HCT116 (cell line): ENCODE results near the gene CCDC9. TPM values are rescaled to one million over a fixed set of nuclear protein-coding genes. Genes with fewer than 3 reads are reported as not detected.

ENCODE experiments used
- ATAC-seq: fragments of 200-7000 bp; cut with Tn5 transposase; 2 replicates; pipeline ENCODE4 v1.9.1; 2020; ENCODE audit warnings: mild to moderate bottlenecking, moderate library complexity
- BruUV-seq: library from RNA; stranded (reverse); fragments of 400-500 nt; replicated peaks from 2 replicates; lab custom pipeline; 2021; lab: Mats Ljungman, UMichigan
- CTCF ChIA-PET: fragments of 300-600 bp; sonication (Branson Sonifier 250); formaldehyde crosslinking; loops from one replicate; lab custom pipeline; 2021; ENCODE audit warnings: antibody characterized with exemption; lab: Charles Lee
- POLR2A ChIA-PET: fragments of 300-600, 350-600 bp; sonication (Branson Sonifier 250); formaldehyde crosslinking; loops from one replicate; lab custom pipeline; 2021; ENCODE audit warnings: antibody characterized with exemption; lab: Charles Lee
- RAD21 ChIA-PET, 2 experiments: fragments of 300-600 bp; sonication (Branson Sonifier 250); formaldehyde crosslinking; loops; one replicate each; lab custom pipeline; 2023; ENCODE audit warnings: low total read pairs in 2 of 2; ENCODE audit not compliant: uncharacterized antibody in 2 of 2, unreplicated experiment in 2 of 2, low non-redundant PET in 1 of 2; lab: Charles Lee
- DNase-seq: peaks from one replicate; pipeline ENCODE4 v3.0.0-alpha.2; 2010; ENCODE audit warnings: low read depth, low spot score
- H2AFZ ChIP-seq: fragments of 200-600 bp; shearing (Covaris generic), sonication (generic); 2 replicates; pipeline ENCODE4 v1.6.1; 2017; ENCODE audit warnings: low read depth, mixed run types, mixed read lengths, antibody characterized with exemption, low read length; ENCODE audit not compliant: poor library complexity, severe bottlenecking
- H3K27ac ChIP-seq: 2 replicates; pipeline ENCODE4 v1.5.1; 2012; ENCODE audit warnings: low read depth, low read length
- H3K27me3 ChIP-seq: fragments of 200-600 bp; sonication (generic); 2 replicates; pipeline ENCODE4 v1.6.1; 2016; ENCODE audit warnings: mixed run types, low read length, mixed read lengths; ENCODE audit not compliant: insufficient read depth
- H3K36me3 ChIP-seq, 2 experiments: fragments of 200-500 bp in 1 of 2; fragments of 200-600 bp in 1 of 2; sonication (Bioruptor generic) in 1 of 2; sonication (generic) in 1 of 2; 2 replicates each; pipeline versions ENCODE4 v1.5.1 to v1.6.1; 2014 to 2016; ENCODE audit warnings: low read length in 2 of 2, inconsistent platforms in 1 of 2, mixed read lengths in 1 of 2, mixed run types in 1 of 2; ENCODE audit not compliant: insufficient read depth in 2 of 2, control insufficient read depth in 1 of 2
- H3K4me1 ChIP-seq, 2 experiments: fragments of 200-600 bp in 1 of 2; sonication (generic) in 1 of 2; 2 replicates each; pipeline versions ENCODE4 v1.5.1 to v1.6.1; 2012 to 2017; ENCODE audit warnings: low read length in 2 of 2, inconsistent platforms in 1 of 2, mild to moderate bottlenecking in 1 of 2, mixed read lengths in 1 of 2, mixed run types in 1 of 2, moderate library complexity in 1 of 2; ENCODE audit not compliant: insufficient read depth in 2 of 2, control insufficient read depth in 1 of 2
- H3K4me2 ChIP-seq: fragments of 200-600 bp; sonication (generic); 2 replicates; pipeline ENCODE4 v1.6.1; 2017; ENCODE audit warnings: mixed run types, low read length, mixed read lengths
- H3K4me3 ChIP-seq, 2 experiments: fragments of 200-600 bp in 1 of 2; sonication (generic) in 1 of 2; replicated peaks in 1 of 2; 2 replicates each; pipeline ENCODE4 v1.5.1; 2011 to 2016; ENCODE audit warnings: low read length in 2 of 2, control low read depth in 1 of 2, low read depth in 1 of 2, mild to moderate bottlenecking in 1 of 2, mixed read lengths in 1 of 2, mixed run types in 1 of 2
- H3K79me2 ChIP-seq: fragments of 200-600 bp; sonication (generic); 2 replicates; pipeline ENCODE4 v1.6.1; 2017; ENCODE audit warnings: mild to moderate bottlenecking, mixed run types, low read length, moderate library complexity, mixed read lengths; ENCODE audit not compliant: insufficient read depth
- H3K9ac ChIP-seq: fragments of 200-600 bp; sonication (generic); 2 replicates; pipeline ENCODE4 v1.6.1; 2016; ENCODE audit warnings: low read length, mixed read lengths
- H3K9me2 ChIP-seq: fragments of 200-600 bp; sonication (generic), shearing (Covaris generic); 2 replicates; pipeline ENCODE4 v1.6.1; 2017; ENCODE audit warnings: mixed run types, mild to moderate bottlenecking, moderate library complexity; ENCODE audit not compliant: insufficient read depth
- H3K9me3 ChIP-seq, 2 experiments: fragments of 200-500 bp in 1 of 2; fragments of 200-600 bp in 1 of 2; sonication (Bioruptor generic) in 1 of 2; sonication (generic) in 1 of 2; 2 replicates each; pipeline ENCODE4 v1.6.1; 2014 to 2017; ENCODE audit warnings: low read length in 2 of 2, mixed read lengths in 2 of 2, inconsistent platforms in 1 of 2, low read depth in 1 of 2, mild to moderate bottlenecking in 1 of 2, mixed run types in 1 of 2, moderate library complexity in 1 of 2; ENCODE audit not compliant: control insufficient read depth in 1 of 2, insufficient read depth in 1 of 2
- H4K20me1 ChIP-seq: fragments of 200-600 bp; sonication (generic), shearing (Covaris generic); 2 replicates; pipeline ENCODE4 v1.6.1; 2017; ENCODE audit warnings: mixed run types, mild to moderate bottlenecking, moderate library complexity; ENCODE audit not compliant: insufficient read depth
- CBX3 ChIP-seq: IDR thresholded peaks from 2 replicates; pipeline ENCODE4 v1.6.1; 2012; ENCODE audit warnings: low read depth
- CEBPB ChIP-seq: IDR thresholded peaks from 2 replicates; pipeline ENCODE4 v1.6.1; 2012; ENCODE audit warnings: low read depth
- CTCF ChIP-seq, 3 experiments: fragments of 200-600 bp in 1 of 3; sonication (generic) in 1 of 3; IDR thresholded peaks in 2 of 3; conservative IDR thresholded peaks in 1 of 3; 2 replicates each; pipeline ENCODE4 v1.5.1; 2012 to 2017; ENCODE audit warnings: low read depth in 2 of 3, low read length in 2 of 3, antibody characterized with exemption in 1 of 3, borderline replicate concordance in 1 of 3, control low read depth in 1 of 3, mild to moderate bottlenecking in 1 of 3, mixed read lengths in 1 of 3, mixed run types in 1 of 3, moderate library complexity in 1 of 3; ENCODE audit not compliant: insufficient read depth in 1 of 3
- EGR1 ChIP-seq: IDR thresholded peaks from 2 replicates; pipeline ENCODE4 v1.6.1; 2012; ENCODE audit warnings: low read depth
- ELF1 ChIP-seq: IDR thresholded peaks from 2 replicates; pipeline ENCODE4 v1.6.1; 2012; ENCODE audit warnings: low read depth, borderline replicate concordance
- EZH2 ChIP-seq: fragments of 200-600 bp; sonication (generic); IDR thresholded peaks from 2 replicates; pipeline ENCODE4 v1.6.1; 2017; ENCODE audit warnings: antibody characterized with exemption, mixed run types
- EZH2phosphoT487 ChIP-seq: fragments of 200-600 bp; IDR thresholded peaks from 2 replicates; pipeline ENCODE4 v1.6.1; 2018; ENCODE audit warnings: antibody characterized with exemption, borderline replicate concordance
- JUND ChIP-seq: IDR thresholded peaks from 2 replicates; pipeline ENCODE4 v1.6.1; 2012
- MAX ChIP-seq: IDR thresholded peaks from 2 replicates; pipeline ENCODE4 v1.6.1; 2012
- POLR2A ChIP-seq: IDR thresholded peaks from 2 replicates; pipeline ENCODE4 v1.7.0; 2011; ENCODE audit warnings: borderline replicate concordance; ENCODE audit not compliant: insufficient read depth, insufficient read length; ENCODE audit errors: extremely low read depth
- POLR2AphosphoS5 ChIP-seq: IDR thresholded peaks from 2 replicates; pipeline ENCODE4 v1.6.1; 2011; ENCODE audit warnings: mild to moderate bottlenecking, low read depth, low read length, moderate library complexity
- RAD21 ChIP-seq: IDR thresholded peaks from 2 replicates; pipeline ENCODE4 v1.6.1; 2012; ENCODE audit warnings: low read depth, mild to moderate bottlenecking
- SIN3A ChIP-seq: IDR thresholded peaks from 2 replicates; pipeline ENCODE4 v1.6.1; 2012; ENCODE audit warnings: low read depth
- SP1 ChIP-seq: IDR thresholded peaks from 2 replicates; pipeline ENCODE4 v1.6.1; 2012; ENCODE audit warnings: low read depth
- SRF ChIP-seq: IDR thresholded peaks from 2 replicates; pipeline ENCODE4 v1.6.1; 2012; ENCODE audit warnings: low read depth
- TCF7L2 ChIP-seq: IDR thresholded peaks from 2 replicates; pipeline ENCODE4 v1.7.0; 2011; ENCODE audit warnings: borderline replicate concordance, inconsistent platforms; ENCODE audit not compliant: insufficient read depth, insufficient read length; ENCODE audit errors: extremely low read depth
- ZBTB33 ChIP-seq: IDR thresholded peaks from 2 replicates; pipeline ENCODE4 v1.6.1; 2011; ENCODE audit warnings: mild to moderate bottlenecking, low read length, moderate library complexity; ENCODE audit not compliant: insufficient replicate concordance; ENCODE audit errors: extremely low read depth
- ZFX ChIP-seq: fragments of 450-650 bp; IDR thresholded peaks from 2 replicates; pipeline ENCODE4 v1.6.1; 2017
- intact Hi-C: fragments of 100-400 bp; cut with micrococcal nuclease; formaldehyde crosslinking; loops from 2 replicates; pipeline ENCODE4 v1.10.0; 2022
- total RNA-seq: library from RNA; stranded (reverse); gene quantifications from one replicate; pipeline ENCODE4 v1.2.1, GENCODE V29; 2021; ENCODE audit not compliant: unreplicated experiment
- TF ChIP-seq, protein P1 (sequence below): IDR thresholded peaks from 2 replicates; pipeline ENCODE4 v1.6.1; 2012
- TF ChIP-seq, protein P2 (sequence below): IDR thresholded peaks from 2 replicates; pipeline ENCODE4 v1.6.1; 2012; ENCODE audit warnings: low read depth

Gene CCDC9
- total RNA-seq, 1 experiment from 2014 or later = 40.6 TPM

GRCh38 chr19:47271949-47272348 lies 15.6 kb downstream of the CCDC9 start:
- no peak for TF ChIP-seq CEBPB
- TF ChIP-seq EZH2phosphoT487 = no peak
- TF ChIP-seq JUND = no peak
- TF ChIP-seq RAD21 = no peak
- no peak for TF ChIP-seq CTCF (IDR thresholded peaks at IDR 0.05 in 2 of 3, conservative IDR thresholded peaks at IDR 0.05 in 1 of 3; ENCODE audit: borderline replicate concordance in 1 of 3, insufficient read depth in 1 of 3, low read depth in 2 of 3, low read length in 2 of 3)
- TF ChIP-seq POLR2AphosphoS5 = no peak
- TF ChIP-seq ZFX = no peak
- no peak for TF ChIP-seq ZBTB33
- TF ChIP-seq CBX3 = no peak
- no peak for TF ChIP-seq SIN3A
- TF ChIP-seq, protein P1, sequence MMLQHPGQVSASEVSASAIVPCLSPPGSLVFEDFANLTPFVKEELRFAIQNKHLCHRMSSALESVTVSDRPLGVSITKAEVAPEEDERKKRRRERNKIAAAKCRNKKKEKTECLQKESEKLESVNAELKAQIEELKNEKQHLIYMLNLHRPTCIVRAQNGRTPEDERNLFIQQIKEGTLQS = no peak
- no peak for TF ChIP-seq EZH2
- no peak for TF ChIP-seq TCF7L2
- no peak for TF ChIP-seq EGR1
- TF ChIP-seq MAX = no peak
- no peak for TF ChIP-seq ELF1
- TF ChIP-seq SRF = no peak
- no peak for TF ChIP-seq SP1
- no peak for TF ChIP-seq POLR2A
- TF ChIP-seq, protein P2, sequence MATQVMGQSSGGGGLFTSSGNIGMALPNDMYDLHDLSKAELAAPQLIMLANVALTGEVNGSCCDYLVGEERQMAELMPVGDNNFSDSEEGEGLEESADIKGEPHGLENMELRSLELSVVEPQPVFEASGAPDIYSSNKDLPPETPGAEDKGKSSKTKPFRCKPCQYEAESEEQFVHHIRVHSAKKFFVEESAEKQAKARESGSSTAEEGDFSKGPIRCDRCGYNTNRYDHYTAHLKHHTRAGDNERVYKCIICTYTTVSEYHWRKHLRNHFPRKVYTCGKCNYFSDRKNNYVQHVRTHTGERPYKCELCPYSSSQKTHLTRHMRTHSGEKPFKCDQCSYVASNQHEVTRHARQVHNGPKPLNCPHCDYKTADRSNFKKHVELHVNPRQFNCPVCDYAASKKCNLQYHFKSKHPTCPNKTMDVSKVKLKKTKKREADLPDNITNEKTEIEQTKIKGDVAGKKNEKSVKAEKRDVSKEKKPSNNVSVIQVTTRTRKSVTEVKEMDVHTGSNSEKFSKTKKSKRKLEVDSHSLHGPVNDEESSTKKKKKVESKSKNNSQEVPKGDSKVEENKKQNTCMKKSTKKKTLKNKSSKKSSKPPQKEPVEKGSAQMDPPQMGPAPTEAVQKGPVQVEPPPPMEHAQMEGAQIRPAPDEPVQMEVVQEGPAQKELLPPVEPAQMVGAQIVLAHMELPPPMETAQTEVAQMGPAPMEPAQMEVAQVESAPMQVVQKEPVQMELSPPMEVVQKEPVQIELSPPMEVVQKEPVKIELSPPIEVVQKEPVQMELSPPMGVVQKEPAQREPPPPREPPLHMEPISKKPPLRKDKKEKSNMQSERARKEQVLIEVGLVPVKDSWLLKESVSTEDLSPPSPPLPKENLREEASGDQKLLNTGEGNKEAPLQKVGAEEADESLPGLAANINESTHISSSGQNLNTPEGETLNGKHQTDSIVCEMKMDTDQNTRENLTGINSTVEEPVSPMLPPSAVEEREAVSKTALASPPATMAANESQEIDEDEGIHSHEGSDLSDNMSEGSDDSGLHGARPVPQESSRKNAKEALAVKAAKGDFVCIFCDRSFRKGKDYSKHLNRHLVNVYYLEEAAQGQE = no peak
- ChIA-PET CTCF (interaction anchor here (0.9 kb wide), 1 partner anchor 15 kb away, joined by 3 read pairs; the partner anchor contains the start of gene CCDC9), RAD21 (interaction anchor here in 1 of 2 experiments (1.5 kb wide), 1 partner anchor 15 kb away, joined by 5 read pairs; the partner anchor contains the start of gene CCDC9), POLR2A (interaction anchor here (1.5 kb wide), 1 partner anchor 15 kb away, joined by 3 read pairs; the partner anchor contains the start of gene CCDC9)
- DNase-seq (no peak), ATAC-seq (no peak)
- Histone ChIP-seq H3K9me3 (no peaks in the 10 kb centered on the region), H4K20me1 (no peaks in the 10 kb centered on the region), H3K36me3 (peaks cover 8 to 10% of the 10 kb centered on the region in 2 experiments; a peak in 2 of 4 replicates), H3K9me2 (no peaks in the 10 kb centered on the region), H3K9ac (no peak overlapping the region), H3K4me1 (peaks cover 10 to 34% of the 10 kb centered on the region in 2 experiments; a peak in 3 of 4 replicates), H3K79me2 (no peaks in the 10 kb centered on the region; the same call in 1 of the 2 replicates), H2AFZ (no peak overlapping the region), H3K4me2 (no peak overlapping the region; the same call in 1 of the 2 replicates), H3K27me3 (no peaks in the 10 kb centered on the region), H3K27ac (peak overlapping the region; percentile 83; the same call in 1 of the 2 replicates), H3K4me3 (no peak overlapping the region)
- BruUV-seq = no TSS peak
- intact Hi-C loops = no loop called here
